Smooth muscle cell (in vitro differentiated cells): ENCODE data around the gene GRM8. TPM values are rescaled to one million over a fixed set of nuclear protein-coding genes. Genes with fewer than 3 reads are reported as not detected.

Source experiments
- DNase-seq: peaks from one replicate; lab custom pipeline; 2025; ENCODE audit not compliant: unreplicated experiment; lab: John Stamatoyannopoulos, UW
- H2AFZ ChIP-seq: fragments of 200-600 bp; sonication (generic); 2 replicates; pipeline ENCODE4 v1.6.0; 2016; ENCODE audit warnings: antibody characterized with exemption, low read depth, mild to moderate bottlenecking
- H3F3A ChIP-seq: fragments of 200-600 bp; sonication (generic); 2 replicates; pipeline ENCODE4 v1.6.0; 2017; ENCODE audit warnings: antibody characterized with exemption, low read depth
- H3K27ac ChIP-seq: fragments of 200-600 bp; sonication (generic); 2 replicates; pipeline ENCODE4 v1.5.1; 2016; ENCODE audit warnings: low read depth, mild to moderate bottlenecking
- H3K27me3 ChIP-seq: fragments of 200-600 bp; sonication (generic); 2 replicates; pipeline ENCODE4 v1.6.1; 2016; ENCODE audit warnings: low read depth, mild to moderate bottlenecking
- H3K36me3 ChIP-seq: fragments of 200-600 bp; sonication (generic); 2 replicates; pipeline ENCODE4 v1.5.1; 2016; ENCODE audit warnings: low read depth
- H3K4me1 ChIP-seq: fragments of 200-600 bp; sonication (generic); 2 replicates; pipeline ENCODE4 v1.5.1; 2016; ENCODE audit warnings: low read depth
- H3K4me2 ChIP-seq: fragments of 200-600 bp; sonication (generic); 2 replicates; pipeline ENCODE4 v1.6.0; 2016; ENCODE audit warnings: mild to moderate bottlenecking
- H3K4me3 ChIP-seq: fragments of 200-600 bp; sonication (generic); 2 replicates; pipeline ENCODE4 v1.5.1; 2016; ENCODE audit warnings: mild to moderate bottlenecking
- H3K79me2 ChIP-seq: fragments of 200-600 bp; sonication (generic); 2 replicates; pipeline ENCODE4 v1.6.0; 2016; ENCODE audit warnings: low read depth, mild to moderate bottlenecking
- H3K9ac ChIP-seq: fragments of 200-600 bp; sonication (generic); 2 replicates; pipeline ENCODE4 v1.6.0; 2016; ENCODE audit warnings: low read depth
- H3K9me3 ChIP-seq: fragments of 200-600 bp; sonication (generic); replicated peaks from 2 replicates; pipeline ENCODE4 v1.5.1; 2016; ENCODE audit warnings: low read depth
- H4K20me1 ChIP-seq: fragments of 200-600 bp; sonication (generic); 2 replicates; pipeline ENCODE4 v1.6.0; 2016; ENCODE audit warnings: low read depth
- CTCF ChIP-seq: fragments of 200-600 bp; sonication (generic); IDR thresholded peaks from 2 replicates; pipeline ENCODE4 v1.5.1; 2017; ENCODE audit warnings: borderline replicate concordance, mild to moderate bottlenecking, antibody characterized with exemption; ENCODE audit not compliant: insufficient read depth, poor library complexity, severe bottlenecking
- WGBS: methylation state at CpG from one replicate; pipeline ENCODE4 v1.1.7; 2016; ENCODE audit warnings: low lambda C conversion rate; 5-methylcytosine and 5-hydroxymethylcytosine counted together
- polyA plus RNA-seq: library from polyadenylated mRNA; unstranded; fragments of >200 nt; fragmentation: Nextera tagmentation; extraction: Ambion mirVana; gene quantifications from 2 replicates; pipeline ENCODE4 v1.2.1, GENCODE V29; 2016
- total RNA-seq: library from RNA; depleted of rRNA; stranded (reverse); fragments of >200 nt; gene quantifications from 2 replicates; pipeline ENCODE4 v1.2.3, GENCODE V29; 2014

Gene GRM8
- total and polyA plus RNA-seq, 2 experiments from 2014 or later = 9.8 to 20.5 TPM

DNA sequence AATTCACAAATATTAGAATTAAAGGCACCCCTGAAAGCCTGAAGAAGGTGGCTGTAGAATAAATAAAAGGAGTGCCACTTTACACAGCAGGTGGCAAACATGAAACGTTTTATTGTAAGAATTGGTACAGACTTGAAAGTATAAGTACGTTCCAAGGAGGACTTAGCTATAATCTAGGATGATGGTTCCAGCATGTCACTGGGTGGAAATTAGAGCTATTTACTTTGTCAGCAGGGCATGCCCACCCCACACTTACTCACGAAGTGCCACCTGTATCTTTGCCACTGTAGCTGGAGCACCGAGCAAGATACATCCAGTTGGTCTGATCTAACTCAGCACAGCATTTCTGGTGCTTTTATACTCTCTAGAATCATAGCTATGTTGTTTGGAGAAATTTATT is 97.8 kb downstream of the GRM8 start:
- no peak overlapping the region for H2AFZ ChIP-seq
- no peak for TF ChIP-seq CTCF
- H3K79me2 ChIP-seq = no peaks in the 10 kb centered on the region
- no peaks in the 10 kb centered on the region for H3K4me1 ChIP-seq
- H3K9me3 ChIP-seq = no peaks in the 10 kb centered on the region
- H3K9ac ChIP-seq = no peak overlapping the region
- no peaks in the 10 kb centered on the region for H4K20me1 ChIP-seq
- no peak overlapping the region for H3K4me2 ChIP-seq
- H3K4me3 ChIP-seq = no peak overlapping the region
- no peaks in the 10 kb centered on the region for H3F3A ChIP-seq
- H3K36me3 ChIP-seq = no peaks in the 10 kb centered on the region
- DNase-seq = no peak
- WGBS = 82% methylated on average over 4 of the region's 4 CpGs
- no peak overlapping the region for H3K27ac ChIP-seq
- no peaks in the 10 kb centered on the region for H3K27me3 ChIP-seq

DNA sequence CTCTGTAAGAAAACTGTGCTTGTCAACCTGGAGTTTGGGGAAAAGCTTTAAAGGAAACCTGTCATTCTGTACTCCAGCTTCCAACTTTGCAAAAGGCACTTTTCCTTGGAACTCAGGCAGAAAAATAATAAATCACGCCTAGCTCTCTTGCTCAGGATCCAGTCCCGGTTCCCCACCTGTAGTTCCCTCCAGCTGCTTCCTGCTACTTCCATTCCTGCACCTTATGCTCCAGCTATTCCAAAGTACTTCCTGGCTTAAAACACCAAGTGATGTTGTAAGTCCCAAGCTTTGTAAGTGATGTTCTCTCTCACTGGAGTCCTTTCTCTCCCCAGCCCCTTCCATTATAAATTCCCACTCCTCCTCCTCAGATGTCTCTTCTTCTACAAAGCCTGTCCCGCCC is 98.6 kb downstream of the GRM8 start:
- H3K27ac ChIP-seq = no peak overlapping the region
- no peaks in the 10 kb centered on the region for H3K36me3 ChIP-seq
- H3F3A ChIP-seq = no peaks in the 10 kb centered on the region
- H3K9me3 ChIP-seq = no peaks in the 10 kb centered on the region
- no peaks in the 10 kb centered on the region for H3K4me1 ChIP-seq
- H3K9ac ChIP-seq = no peak overlapping the region
- no peaks in the 10 kb centered on the region for H3K27me3 ChIP-seq
- DNase-seq = no peak
- H3K79me2 ChIP-seq = no peaks in the 10 kb centered on the region
- H3K4me2 ChIP-seq = no peak overlapping the region
- no peak overlapping the region for H3K4me3 ChIP-seq
- no peak overlapping the region for H2AFZ ChIP-seq
- TF ChIP-seq CTCF = no peak
- 84% methylated on average over 3 of the region's 3 CpGs for WGBS
- H4K20me1 ChIP-seq = no peaks in the 10 kb centered on the region

- Histone ChIP-seq H3K4me3 (no peak overlapping the region), H3K9ac (no peak overlapping the region), H4K20me1 (no peaks in the 10 kb centered on the region), H3K79me2 (no peaks in the 10 kb centered on the region), H3K36me3 (no peaks in the 10 kb centered on the region), H2AFZ (no peak overlapping the region), H3K4me1 (no peaks in the 10 kb centered on the region), H3F3A (no peaks in the 10 kb centered on the region), H3K4me2 (no peak overlapping the region), H3K9me3 (no peaks in the 10 kb centered on the region), H3K27ac (no peak overlapping the region), H3K27me3 (no peaks in the 10 kb centered on the region)
- no peak for TF ChIP-seq CTCF
- 97% methylated on average over 3 of the region's 3 CpGs for WGBS
- no peak for DNase-seq
Measured at GRCh38 chr7:127153315-127153714, 99.4 kb downstream of the GRM8 start.

- TF ChIP-seq CTCF = no peak
- DNase-seq = no peak
- no peaks in the 10 kb centered on the region for H3K36me3 ChIP-seq
Measured at GRCh38 chr7:127152423-127152822, 100.3 kb downstream of the GRM8 start.

More at GRCh38 chr7:127152423-127152822, 100.3 kb downstream of the GRM8 start:
- no peaks in the 10 kb centered on the region for H3K79me2 ChIP-seq
- H3K27ac ChIP-seq = no peak overlapping the region
- H3K4me2 ChIP-seq = no peak overlapping the region
- no peak overlapping the region for H3K9ac ChIP-seq
- H4K20me1 ChIP-seq = no peaks in the 10 kb centered on the region
- no peaks in the 10 kb centered on the region for H3F3A ChIP-seq
- H3K4me1 ChIP-seq = no peaks in the 10 kb centered on the region
- no peak overlapping the region for H3K4me3 ChIP-seq
- no peaks in the 10 kb centered on the region for H3K9me3 ChIP-seq
- H3K27me3 ChIP-seq = no peaks in the 10 kb centered on the region
- H2AFZ ChIP-seq = no peak overlapping the region
